Activated CD8-positive, alpha-beta T cell treated with anti-CD3 and anti-CD28 coated beads for 36 hours (primary cell): ENCODE data around the gene PSMD2. TPM values are rescaled to one million over a fixed set of nuclear protein-coding genes. Genes with fewer than 3 reads are reported as not detected.

Experiments used
- ATAC-seq: fragments of 200-7000 bp; cut with Tn5 transposase; one replicate; pipeline ENCODE4 v1.10.0; 2021; ENCODE audit warnings: mild to moderate bottlenecking, moderate library complexity
- CTCF ChIA-PET: fragments of 350-600 bp; sonication (Branson Sonifier 250); formaldehyde crosslinking; loops from one replicate; lab custom pipeline; 2021; ENCODE audit warnings: antibody characterized with exemption; lab: Charles Lee
- POLR2A ChIA-PET: fragments of 350-600 bp; sonication (Branson Sonifier 250); formaldehyde crosslinking; loops from one replicate; lab custom pipeline; 2021; ENCODE audit warnings: antibody characterized with exemption; lab: Charles Lee
- DNase-seq: peaks from one replicate; pipeline ENCODE4 v3.0.0-alpha.2; 2020
- H3K27ac Mint-ChIP-seq: one replicate; pipeline ENCODE4 v1.8.0; 2021; ENCODE audit warnings: mild to moderate bottlenecking, mixed read lengths
- H3K27me3 Mint-ChIP-seq: one replicate; pipeline ENCODE4 v1.8.0; 2021; ENCODE audit warnings: mixed read lengths
- H3K36me3 Mint-ChIP-seq: one replicate; pipeline ENCODE4 v1.8.0; 2021; ENCODE audit warnings: low read depth, mixed read lengths
- H3K4me1 Mint-ChIP-seq: one replicate; pipeline ENCODE4 v1.8.0; 2021; ENCODE audit warnings: low read depth, mixed read lengths
- H3K4me3 Mint-ChIP-seq: one replicate; pipeline ENCODE4 v1.8.0; 2021; ENCODE audit warnings: mild to moderate bottlenecking, moderate library complexity, mixed read lengths
- H3K9me3 Mint-ChIP-seq: one replicate; pipeline ENCODE4 v1.8.0; 2021; ENCODE audit warnings: mixed read lengths
- intact Hi-C: fragments of 100-400 bp; cut with micrococcal nuclease; formaldehyde crosslinking; loops from one replicate; pipeline ENCODE4 v1.10.0; 2022
- total RNA-seq, 2 experiments: library from RNA; stranded (reverse); gene quantifications; one replicate each; pipeline ENCODE4 v1.2.3, GENCODE V29; 2021
- TF ChIP-seq, protein P1 (sequence below): fragments of 200-600 bp; IDR thresholded peaks from one replicate; pipeline ENCODE4 v1.8.0; 2022; ENCODE audit warnings: antibody characterized with exemption, mild to moderate bottlenecking

The PSMD2 gene
- total RNA-seq, 2 experiments from 2014 or later = 220 to 221 TPM

DNA sequence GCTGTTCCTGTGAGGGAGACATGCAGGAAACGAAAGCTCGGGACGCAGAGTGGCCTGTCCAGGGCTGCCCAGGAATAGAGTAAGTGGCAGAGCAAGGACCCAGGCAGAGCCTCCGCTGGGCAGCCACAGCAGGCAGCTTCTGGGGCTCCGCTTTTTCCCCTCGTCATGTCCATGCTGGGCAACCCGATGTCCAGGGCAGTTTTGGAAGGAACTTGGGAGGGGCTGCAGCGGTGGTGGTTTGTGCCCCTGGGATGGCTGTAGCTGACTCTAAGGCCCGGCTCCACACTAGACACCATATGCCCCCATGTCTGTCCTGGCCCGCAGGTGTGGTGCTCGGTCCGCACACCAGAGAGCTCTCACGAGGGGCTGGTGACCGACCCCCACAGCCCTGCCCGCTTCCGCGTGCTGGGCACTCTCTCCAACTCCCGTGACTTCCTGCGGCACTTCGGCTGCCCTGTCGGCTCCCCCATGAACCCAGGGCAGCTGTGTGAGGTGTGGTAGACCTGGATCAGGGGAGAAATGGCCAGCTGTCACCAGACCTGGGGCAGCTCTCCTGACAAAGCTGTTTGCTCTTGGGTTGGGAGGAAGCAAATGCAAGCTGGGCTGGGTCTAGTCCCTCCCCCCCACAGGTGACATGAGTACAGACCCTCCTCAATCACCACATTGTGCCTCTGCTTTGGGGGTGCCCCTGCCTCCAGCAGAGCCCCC lies 7.1 kb upstream of the PSMD2 start:
- no peaks in the 10 kb centered on the region for H3K4me1 Mint-ChIP-seq
- ATAC-seq (no peak), DNase-seq (no peak)
- no peaks in the 10 kb centered on the region for H3K9me3 Mint-ChIP-seq
- peaks cover 3% of the 10 kb centered on the region for H3K27me3 Mint-ChIP-seq
- intact Hi-C loops = no loop called here
- ChIA-PET CTCF (interaction anchor here (0.7 to 3.3 kb wide), 3 partner anchors 33 to 65 kb away, joined by 3 to 25 read pairs (median 4); partner anchors contain the start of gene EEF1AKMT4), POLR2A (interaction anchor here (0.8 to 1.9 kb wide), 2 partner anchors 30 to 62 kb away, joined by 3 to 5 read pairs; no protein-coding TSS in a partner anchor)
- H3K27ac Mint-ChIP-seq = no peak overlapping the region
- no peaks in the 10 kb centered on the region for H3K36me3 Mint-ChIP-seq
- TF ChIP-seq, protein P1, sequence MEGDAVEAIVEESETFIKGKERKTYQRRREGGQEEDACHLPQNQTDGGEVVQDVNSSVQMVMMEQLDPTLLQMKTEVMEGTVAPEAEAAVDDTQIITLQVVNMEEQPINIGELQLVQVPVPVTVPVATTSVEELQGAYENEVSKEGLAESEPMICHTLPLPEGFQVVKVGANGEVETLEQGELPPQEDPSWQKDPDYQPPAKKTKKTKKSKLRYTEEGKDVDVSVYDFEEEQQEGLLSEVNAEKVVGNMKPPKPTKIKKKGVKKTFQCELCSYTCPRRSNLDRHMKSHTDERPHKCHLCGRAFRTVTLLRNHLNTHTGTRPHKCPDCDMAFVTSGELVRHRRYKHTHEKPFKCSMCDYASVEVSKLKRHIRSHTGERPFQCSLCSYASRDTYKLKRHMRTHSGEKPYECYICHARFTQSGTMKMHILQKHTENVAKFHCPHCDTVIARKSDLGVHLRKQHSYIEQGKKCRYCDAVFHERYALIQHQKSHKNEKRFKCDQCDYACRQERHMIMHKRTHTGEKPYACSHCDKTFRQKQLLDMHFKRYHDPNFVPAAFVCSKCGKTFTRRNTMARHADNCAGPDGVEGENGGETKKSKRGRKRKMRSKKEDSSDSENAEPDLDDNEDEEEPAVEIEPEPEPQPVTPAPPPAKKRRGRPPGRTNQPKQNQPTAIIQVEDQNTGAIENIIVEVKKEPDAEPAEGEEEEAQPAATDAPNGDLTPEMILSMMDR = no peak
- H3K4me3 Mint-ChIP-seq = no peak overlapping the region

DNA sequence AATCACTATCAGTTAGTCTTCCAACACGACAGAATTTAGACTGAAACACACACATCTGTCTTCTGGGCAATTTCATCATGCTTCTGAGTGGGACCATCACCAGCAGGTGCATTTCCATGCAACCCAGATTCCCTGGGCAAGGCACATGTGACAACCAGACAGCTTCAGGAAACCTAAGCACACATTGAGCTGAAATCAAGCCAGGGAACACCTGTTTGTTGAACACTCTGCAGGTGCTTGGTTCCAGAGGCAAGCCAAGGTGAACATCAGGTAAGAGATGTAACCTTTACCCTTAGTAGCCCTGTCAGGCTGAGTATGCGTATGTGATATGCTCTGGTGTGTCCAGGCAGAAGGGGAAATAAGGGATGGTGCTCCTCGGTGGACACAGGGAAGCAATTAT lies 3.3 kb upstream of the PSMD2 start:
- Mint-ChIP-seq H3K36me3 (peaks cover 14% of the 10 kb centered on the region), H3K9me3 (no peaks in the 10 kb centered on the region), H3K27ac (no peak overlapping the region), H3K4me3 (no peak overlapping the region), H3K27me3 (peaks cover 1% of the 10 kb centered on the region), H3K4me1 (peaks cover 15% of the 10 kb centered on the region)
- POLR2A ChIA-PET = no interaction called here
- ATAC-seq (no peak), DNase-seq (no peak)
- intact Hi-C loops = loop anchor here (5.0 kb wide), 1 partner anchor 48 kb away; the partner anchor contains the start of genes ALG3 and EEF1AKMT4
- CTCF ChIA-PET = interaction anchor here (0.9 kb wide), 1 partner anchor 105 kb away, joined by 4 read pairs; no protein-coding TSS in a partner anchor
- TF ChIP-seq, protein P1 = no peak

DNA sequence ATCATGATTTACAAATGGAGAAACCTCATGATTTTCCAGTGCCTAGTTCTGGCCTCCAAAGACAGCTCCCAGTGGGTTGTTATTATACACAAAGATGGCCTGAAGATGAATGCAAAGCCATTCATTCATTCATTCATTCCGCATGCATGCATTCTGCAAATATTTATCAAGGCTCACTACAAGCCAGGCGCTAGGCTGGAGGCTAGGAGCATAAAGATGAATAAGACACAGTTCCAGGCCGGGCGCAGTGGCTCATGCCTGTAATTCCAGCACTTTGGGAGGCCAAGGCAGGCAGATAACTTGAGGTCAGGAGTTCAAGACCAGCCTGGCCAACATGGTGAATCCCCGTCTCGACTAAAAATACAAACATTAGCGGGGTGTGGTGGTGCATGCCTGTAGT lies 2.4 kb upstream of the PSMD2 start:
- Mint-ChIP-seq H3K27ac (no peak overlapping the region), H3K4me1 (peaks cover 19% of the 10 kb centered on the region), H3K9me3 (no peaks in the 10 kb centered on the region), H3K27me3 (peaks cover 1% of the 10 kb centered on the region), H3K36me3 (peaks cover 20% of the 10 kb centered on the region), H3K4me3 (no peak overlapping the region)
- ChIA-PET POLR2A (no interaction called here), CTCF (no interaction called here)
- no peak for DNase-seq
- TF ChIP-seq, protein P1 = no peak
- ATAC-seq = no peak
- intact Hi-C loops = loop anchor here (5.0 kb wide), 1 partner anchor 49 kb away; the partner anchor contains the start of genes ALG3 and EEF1AKMT4

DNA sequence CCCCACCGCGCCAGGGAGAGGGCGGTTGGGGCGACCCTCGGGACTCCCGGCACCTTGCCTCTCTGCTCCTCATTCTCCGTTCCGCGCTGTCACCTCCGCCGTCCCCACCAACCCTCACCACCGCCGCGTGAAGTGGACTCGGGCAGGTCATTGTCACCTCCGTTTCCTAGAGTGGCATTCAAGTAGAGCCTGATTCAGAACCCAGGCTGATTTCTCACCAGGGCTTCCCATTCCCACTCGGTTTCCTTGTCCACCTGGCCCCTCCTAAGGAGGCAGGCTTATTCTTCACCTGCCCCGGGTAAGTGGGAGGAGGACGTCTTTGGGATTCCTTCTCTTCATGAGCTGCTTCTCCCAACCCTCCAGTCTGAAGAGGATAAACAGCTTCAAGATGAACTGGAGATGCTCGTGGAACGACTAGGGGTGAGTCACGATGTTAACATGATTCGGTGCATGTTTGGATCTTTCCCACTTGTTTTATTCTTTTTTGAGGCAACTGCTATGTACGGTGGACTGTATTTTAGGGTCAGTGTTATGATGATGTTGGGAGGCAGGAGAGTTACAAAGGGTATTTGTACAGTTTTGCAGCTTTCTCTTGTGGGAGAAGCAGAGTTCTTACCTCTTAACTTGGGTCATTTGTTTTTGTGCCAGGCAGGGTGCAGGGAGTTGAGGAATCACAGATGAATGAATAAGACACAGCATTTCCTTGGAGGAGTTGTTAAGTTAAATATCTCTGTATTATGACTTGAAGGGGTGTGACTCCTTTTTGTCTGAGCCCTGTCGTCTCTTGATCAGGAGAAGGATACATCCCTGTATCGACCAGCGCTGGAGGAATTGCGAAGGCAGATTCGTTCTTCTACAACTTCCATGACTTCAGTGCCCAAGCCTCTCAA lies 692 bp downstream of the PSMD2 start:
- intact Hi-C loops = loop anchor here (2.0 to 5.0 kb wide), 2 partner anchors 52 to 125 kb away; partner anchors contain the start of genes ALG3, AP2M1 and EEF1AKMT4
- peak overlapping the region; percentile 79 for H3K4me3 Mint-ChIP-seq
- no peak for ATAC-seq
- peaks cover 44% of the 10 kb centered on the region for H3K36me3 Mint-ChIP-seq
- TF ChIP-seq, protein P1 = no peak
- H3K9me3 Mint-ChIP-seq = no peaks in the 10 kb centered on the region
- H3K27me3 Mint-ChIP-seq = no peaks in the 10 kb centered on the region
- H3K27ac Mint-ChIP-seq = peak overlapping the region; percentile 91
- ChIA-PET CTCF (interaction anchor here (1.1 to 1.5 kb wide), 4 partner anchors 12 to 415 kb away, joined by 3 read pairs; partner anchors contain the start of gene PARL), POLR2A (interaction anchor here (0.9 to 1.1 kb wide), 3 partner anchors 12 to 16 kb away, joined by 3 to 5 read pairs (median 4); no protein-coding TSS in a partner anchor)
- peaks cover 24% of the 10 kb centered on the region for H3K4me1 Mint-ChIP-seq
- DNase-seq = no peak
